ENCODE data around the gene IL6R. TPM values are rescaled to one million over a fixed set of nuclear protein-coding genes. Genes with fewer than 3 reads are reported as not detected.

IL6R gene
- total and polyA plus RNA-seq, 2 donors from 2014 or later: 6.2 to 33.0 TPM

- Histone ChIP-seq H3K36me3 (ENCODE audit: control insufficient read depth in 2 of 3, insufficient read depth in 3 of 3, low read length in 3 of 3) (no peaks in the 10 kb centered on the region), H3K27me3 (ENCODE audit: control insufficient read depth, insufficient read depth, low read length) (no peaks in the 10 kb centered on the region), H3K27ac (ENCODE audit: low read depth in 2 of 2, low read length in 2 of 2) (peak overlapping the region in 1 of 2 donors; percentile 44), H3K4me3 (ENCODE audit: low read length in 3 of 3) (no peak overlapping the region), H3K4me1 (ENCODE audit: control insufficient read depth in 2 of 3, insufficient read depth in 2 of 3, low read depth in 1 of 3, low read length in 3 of 3) (peaks cover 0 to 36% (median 28%) of the 10 kb centered on the region in 3 donors), H3K9me3 (ENCODE audit: control insufficient read depth in 2 of 3, insufficient read depth in 1 of 3, low read length in 3 of 3) (no peaks in the 10 kb centered on the region), H3K9ac (ENCODE audit: low read length in 3 of 3) (no peak overlapping the region)
- no peak for FAIRE-seq
- DNase-seq: no peak
- intact Hi-C loops (cut with DNase I): no loop called here
- TF ChIP-seq CTCF (IDR thresholded peaks at IDR 0.05; ENCODE audit: borderline replicate concordance, extremely low read depth, insufficient read depth): no peak
Measured at GRCh38 chr1:154416471-154417337, 11.6 kb downstream of the IL6R start.

GRCh38 chr1:154417338-154417608, 12.1 kb downstream of the IL6R start:
- FAIRE-seq: no peak
- Histone ChIP-seq H3K9ac (ENCODE audit: low read length in 3 of 3) (no peak overlapping the region), H3K4me3 (ENCODE audit: low read length in 3 of 3) (no peak overlapping the region), H3K4me1 (ENCODE audit: control insufficient read depth in 2 of 3, insufficient read depth in 2 of 3, low read depth in 1 of 3, low read length in 3 of 3) (peaks cover 0 to 36% (median 28%) of the 10 kb centered on the region in 3 donors), H3K27me3 (ENCODE audit: control insufficient read depth, insufficient read depth, low read length) (no peaks in the 10 kb centered on the region), H3K27ac (ENCODE audit: low read depth in 2 of 2, low read length in 2 of 2) (peak overlapping the region in 1 of 2 donors; percentile 44), H3K36me3 (ENCODE audit: control insufficient read depth in 2 of 3, insufficient read depth in 3 of 3, low read length in 3 of 3) (no peaks in the 10 kb centered on the region), H3K9me3 (ENCODE audit: control insufficient read depth in 2 of 3, insufficient read depth in 1 of 3, low read length in 3 of 3) (no peaks in the 10 kb centered on the region)
- intact Hi-C loops (cut with DNase I): no loop called here
- no peak for DNase-seq
- no peak for TF ChIP-seq CTCF (IDR thresholded peaks at IDR 0.05; ENCODE audit: borderline replicate concordance, extremely low read depth, insufficient read depth)

- intact Hi-C loops (cut with DNase I): no loop called here
- Histone ChIP-seq H3K9me3 (ENCODE audit: control insufficient read depth in 2 of 3, insufficient read depth in 1 of 3, low read length in 3 of 3) (no peaks in the 10 kb centered on the region), H3K27me3 (ENCODE audit: control insufficient read depth, insufficient read depth, low read length) (no peaks in the 10 kb centered on the region), H3K27ac (ENCODE audit: low read depth in 2 of 2, low read length in 2 of 2) (peak overlapping the region; percentile 91 to 96), H3K36me3 (ENCODE audit: control insufficient read depth in 2 of 3, insufficient read depth in 3 of 3, low read length in 3 of 3) (no peaks in the 10 kb centered on the region), H3K4me1 (ENCODE audit: control insufficient read depth in 2 of 3, insufficient read depth in 2 of 3, low read depth in 1 of 3, low read length in 3 of 3) (peaks cover 0 to 39% (median 34%) of the 10 kb centered on the region in 3 donors), H3K4me3 (ENCODE audit: low read length in 3 of 3) (no peak overlapping the region), H3K9ac (ENCODE audit: low read length in 3 of 3) (peak overlapping the region in 2 of 3 donors; percentile 10 to 22)
- no peak for FAIRE-seq
- no peak for TF ChIP-seq CTCF (IDR thresholded peaks at IDR 0.05; ENCODE audit: borderline replicate concordance, extremely low read depth, insufficient read depth)
- peak in 4 of 5 donors; percentile 29 to 91 (median 55) for DNase-seq
Measured at GRCh38 chr1:154418062-154418921, 13.1 kb downstream of the IL6R start.
